ENCODE data around the gene CCL14. TPM values are rescaled to one million over a fixed set of nuclear protein-coding genes. Genes with fewer than 3 reads are reported as not detected.

CCL14 gene
- total and polyA plus RNA-seq, 2 of the 13 experiments (the other 11 are each of a cell fraction or from before 2014, with no cell fraction given), result 1.1 to 1.7 TPM

GRCh38 chr17:35948092-35948491 lies 38.4 kb downstream of the CCL14 start:
- ATAC-seq, result no peak
- H3K27me3 ChIP-seq (ENCODE audit: control insufficient read depth in 1 of 2, insufficient read depth in 2 of 2, low read length in 2 of 2), result peaks cover 0 to 5% of the 10 kb centered on the region in 2 experiments; a peak in 1 of 5 replicates
- WGBS (ENCODE audit: low lambda C conversion rate), result 44% methylated on average over 7 of the region's 7 CpGs
- DNase-seq (ENCODE audit: low spot score), result no peak
- no peak overlapping the region for H2AFZ ChIP-seq (ENCODE audit: low read length)
- H3K9ac ChIP-seq (ENCODE audit: insufficient read depth, low read depth, low read length), result no peak overlapping the region
- no peak overlapping the region for H3K4me2 ChIP-seq (ENCODE audit: low read depth, low read length)
- no peaks in the 10 kb centered on the region for H3K79me2 ChIP-seq (ENCODE audit: insufficient read depth, low read length)
- H3K36me3 ChIP-seq (replicated peaks in 1 of 2; ENCODE audit: control insufficient read depth in 1 of 2, insufficient read depth in 2 of 2, low read length in 2 of 2), result no peaks in the 10 kb centered on the region
- TF ChIP-seq ZFY (CRISPR knock-in tag; IDR thresholded peaks at IDR 0.05), result no peak
- TF ChIP-seq, protein P1, sequence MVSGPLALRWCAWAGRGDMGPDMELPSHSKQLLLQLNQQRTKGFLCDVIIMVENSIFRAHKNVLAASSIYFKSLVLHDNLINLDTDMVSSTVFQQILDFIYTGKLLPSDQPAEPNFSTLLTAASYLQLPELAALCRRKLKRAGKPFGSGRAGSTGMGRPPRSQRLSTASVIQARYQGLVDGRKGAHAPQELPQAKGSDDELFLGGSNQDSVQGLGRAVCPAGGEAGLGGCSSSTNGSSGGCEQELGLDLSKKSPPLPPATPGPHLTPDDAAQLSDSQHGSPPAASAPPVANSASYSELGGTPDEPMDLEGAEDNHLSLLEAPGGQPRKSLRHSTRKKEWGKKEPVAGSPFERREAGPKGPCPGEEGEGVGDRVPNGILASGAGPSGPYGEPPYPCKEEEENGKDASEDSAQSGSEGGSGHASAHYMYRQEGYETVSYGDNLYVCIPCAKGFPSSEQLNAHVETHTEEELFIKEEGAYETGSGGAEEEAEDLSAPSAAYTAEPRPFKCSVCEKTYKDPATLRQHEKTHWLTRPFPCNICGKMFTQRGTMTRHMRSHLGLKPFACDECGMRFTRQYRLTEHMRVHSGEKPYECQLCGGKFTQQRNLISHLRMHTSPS (CRISPR knock-in tag; IDR thresholded peaks at IDR 0.05; ENCODE audit: low read depth), result no peak
- no peak for TF ChIP-seq ZNF609 (CRISPR knock-in tag; IDR thresholded peaks at IDR 0.05; ENCODE audit: borderline replicate concordance)
- TF ChIP-seq KAT7 (CRISPR knock-in tag; IDR thresholded peaks at IDR 0.05; ENCODE audit: borderline replicate concordance), result no peak
- no peak for TF ChIP-seq JDP2 (CRISPR knock-in tag; IDR thresholded peaks at IDR 0.05; ENCODE audit: borderline replicate concordance)
- TF ChIP-seq CEBPB (IDR thresholded peaks at IDR 0.05; ENCODE audit: borderline replicate concordance, low read depth, low read length), result 0 out of 2 replicates have a peak, but pooled peaks have one; percentile 13
- TF ChIP-seq, protein P2, sequence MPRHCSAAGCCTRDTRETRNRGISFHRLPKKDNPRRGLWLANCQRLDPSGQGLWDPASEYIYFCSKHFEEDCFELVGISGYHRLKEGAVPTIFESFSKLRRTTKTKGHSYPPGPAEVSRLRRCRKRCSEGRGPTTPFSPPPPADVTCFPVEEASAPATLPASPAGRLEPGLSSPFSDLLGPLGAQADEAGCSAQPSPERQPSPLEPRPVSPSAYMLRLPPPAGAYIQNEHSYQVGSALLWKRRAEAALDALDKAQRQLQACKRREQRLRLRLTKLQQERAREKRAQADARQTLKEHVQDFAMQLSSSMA (CRISPR knock-in tag; IDR thresholded peaks at IDR 0.05), result no peak
- no peak for TF ChIP-seq ZSCAN29 (CRISPR knock-in tag; conservative IDR thresholded peaks at IDR 0.05)
- intact Hi-C loops (cut with micrococcal nuclease; ENCODE audit: unreplicated experiment) (no loop called here), in situ Hi-C loops (cut with HindIII; ENCODE audit: extremely low pct_ligation_motif_present, low pct_unique_long_range_greater_than_20kb) (no loop called here)
- no TSS peak for BruUV-seq (replicated peaks)
- H3K9me3 ChIP-seq (ENCODE audit: low read length), result no peaks in the 10 kb centered on the region
- no peak overlapping the region for H3K4me3 ChIP-seq (replicated peaks in 1 of 3; ENCODE audit: insufficient read depth in 1 of 3, low read depth in 2 of 3, low read length in 3 of 3)
- CTCF ChIA-PET (ENCODE audit: low intra/inter-chr PET ratio, low total read pairs), result interaction anchor here (3.5 kb wide), 1 partner anchor 201 kb away, joined by 26 read pairs; no protein-coding TSS in a partner anchor
- POLR2A ChIA-PET, result interaction anchor here (1.2 kb wide), 1 partner anchor 33 kb away, joined by 4 read pairs; the partner anchor contains the start of gene CCL16
- no peak for FAIRE-seq
- no peaks in the 10 kb centered on the region for H4K20me1 ChIP-seq (ENCODE audit: insufficient read depth, low read length)
- 0 out of 2 replicates have a peak, but pooled peaks cover 5% of the 10 kb centered on the region for H3K4me1 ChIP-seq (ENCODE audit: insufficient read depth, low read length)
- no peak overlapping the region for H3K27ac ChIP-seq (ENCODE audit: extremely low read length, insufficient read depth, low read length)
